HepG2 (cell line): ENCODE measurements around the gene TMEM198. TPM values are rescaled to one million over a fixed set of nuclear protein-coding genes. Genes with fewer than 3 reads are reported as not detected.
A peak's percentile ranks its signal among the peaks of the same experiment; 100 is the strongest.

Experiments
- ARNT2 ChIP-seq: sonication (generic); formaldehyde crosslinking; IDR thresholded peaks from 2 replicates; pipeline ENCODE4 v1.8.0; 2022; ENCODE audit warnings: mild to moderate bottlenecking, low read depth, missing genetic modification reagents, moderate library complexity
- CREB3 ChIP-seq: sonication (generic); formaldehyde crosslinking; IDR thresholded peaks from 2 replicates; pipeline ENCODE4 v1.5.0; 2020; ENCODE audit warnings: missing genetic modification reagents
- GABPA ChIP-seq, 2 experiments: IDR thresholded peaks; 2 replicates each; pipeline ENCODE4 v1.6.1; 2011 to 2016; ENCODE audit warnings: low read depth in 2 of 2, low read length in 1 of 2, missing biosample characterization in 1 of 2, missing genetic modification characterization in 1 of 2
- HNF4A ChIP-seq: sonication (generic); formaldehyde crosslinking; IDR thresholded peaks from 2 replicates; pipeline ENCODE4 v1.4.0; 2020; ENCODE audit warnings: missing genetic modification reagents
- NFRKB ChIP-seq: fragments of 450-650 bp; IDR thresholded peaks from 2 replicates; pipeline ENCODE4 v1.6.1; 2017
- NR2F2 ChIP-seq: IDR thresholded peaks from 2 replicates; pipeline ENCODE4 v1.6.1; 2012; ENCODE audit warnings: low read depth, inconsistent platforms, borderline replicate concordance
- PHF8 ChIP-seq: sonication (generic); formaldehyde crosslinking; IDR thresholded peaks from 2 replicates; pipeline ENCODE4 v1.5.0; 2020; ENCODE audit warnings: missing genetic modification reagents
- PITX1 ChIP-seq: sonication (generic); formaldehyde crosslinking; IDR thresholded peaks from 2 replicates; pipeline ENCODE4 v1.5.1; 2020; ENCODE audit warnings: mild to moderate bottlenecking, missing genetic modification reagents
- PLRG1 ChIP-seq: fragments of 450-650 bp; conservative IDR thresholded peaks from 2 replicates; pipeline ENCODE4 v1.6.1; 2016
- RXRA ChIP-seq: sonication (generic); formaldehyde crosslinking; IDR thresholded peaks from 2 replicates; pipeline ENCODE4 v1.5.1; 2020; ENCODE audit warnings: missing genetic modification reagents
- SIX4 ChIP-seq: sonication (generic); formaldehyde crosslinking; IDR thresholded peaks from 2 replicates; pipeline ENCODE4 v1.4.0; 2020; ENCODE audit warnings: missing genetic modification reagents
- SP140L ChIP-seq: sonication (generic); formaldehyde crosslinking; IDR thresholded peaks from 2 replicates; pipeline ENCODE4 v1.4.0; 2020; ENCODE audit warnings: missing genetic modification reagents, borderline replicate concordance
- XRCC5 ChIP-seq: fragments of 200-400 bp; formaldehyde crosslinking; optimal IDR thresholded peaks from 2 replicates; pipeline ENCODE3; 2017; ENCODE audit warnings: mild to moderate bottlenecking, low read length
- ZNF232 ChIP-seq: sonication (generic); formaldehyde crosslinking; IDR thresholded peaks from 2 replicates; pipeline ENCODE4 v1.4.0; 2020; ENCODE audit warnings: missing genetic modification reagents, borderline replicate concordance
- ZNF234 ChIP-seq: sonication (generic); formaldehyde crosslinking; conservative IDR thresholded peaks from 2 replicates; pipeline ENCODE4 v1.5.1; 2020; ENCODE audit warnings: mild to moderate bottlenecking, missing genetic modification reagents
- ZNF367 ChIP-seq: sonication (generic); formaldehyde crosslinking; IDR thresholded peaks from 2 replicates; pipeline ENCODE4 v1.4.0; 2020; ENCODE audit warnings: missing genetic modification reagents, borderline replicate concordance
- ZNF577 ChIP-seq: sonication (generic); formaldehyde crosslinking; IDR thresholded peaks from 2 replicates; pipeline ENCODE4 v1.4.0; 2020; ENCODE audit warnings: mild to moderate bottlenecking, low read depth, missing genetic modification reagents, borderline replicate concordance
- polyA plus RNA-seq, 8 experiments: library from polyadenylated mRNA; depleted of rRNA in 3 of 8; stranded (reverse) in 7 of 8; unstranded in 1 of 8; fragments of >200 nt; fragmentation: Illumina TruSeq in 4 of 8; extraction: Trizol in 4 of 8; gene quantifications; 2 replicates each; pipeline versions ENCODE4 v1.2.1 to v1.2.3, GENCODE V29; 2011 to 2016; ENCODE audit warnings: low read depth in 4 of 8, missing spikeins in 1 of 8, mixed read lengths in 1 of 8; ENCODE audit not compliant: insufficient read depth in 1 of 8
- total RNA-seq, 5 experiments: library from RNA; depleted of rRNA; stranded (reverse); fragments of >200 nt; fragmentation: Illumina TruSeq; extraction: Trizol; gene quantifications; 2 replicates each; pipeline ENCODE4 v1.2.3, GENCODE V29; 2016; ENCODE audit warnings: low read depth in 1 of 5
- TF ChIP-seq, protein P1 (sequence below): IDR thresholded peaks from 2 replicates; pipeline ENCODE4 v1.6.1; 2016; ENCODE audit warnings: missing compliant biosample characterization, missing genetic modification reagents, borderline replicate concordance
- TF ChIP-seq, protein P2 (sequence below): IDR thresholded peaks from 2 replicates; pipeline ENCODE4 v1.6.1; 2016; ENCODE audit warnings: missing biosample characterization, missing genetic modification reagents, low read depth
- TF ChIP-seq, protein P3 (sequence below): sonication (generic); formaldehyde crosslinking; IDR thresholded peaks from 2 replicates; pipeline ENCODE4 v1.4.0; 2020; ENCODE audit warnings: missing genetic modification reagents

TMEM198 gene
- total and polyA plus RNA-seq, 2 of the 13 experiments (the other 11 are each of a cell fraction or from before 2014, with no cell fraction given) = 17.3 to 23.5 TPM

DNA sequence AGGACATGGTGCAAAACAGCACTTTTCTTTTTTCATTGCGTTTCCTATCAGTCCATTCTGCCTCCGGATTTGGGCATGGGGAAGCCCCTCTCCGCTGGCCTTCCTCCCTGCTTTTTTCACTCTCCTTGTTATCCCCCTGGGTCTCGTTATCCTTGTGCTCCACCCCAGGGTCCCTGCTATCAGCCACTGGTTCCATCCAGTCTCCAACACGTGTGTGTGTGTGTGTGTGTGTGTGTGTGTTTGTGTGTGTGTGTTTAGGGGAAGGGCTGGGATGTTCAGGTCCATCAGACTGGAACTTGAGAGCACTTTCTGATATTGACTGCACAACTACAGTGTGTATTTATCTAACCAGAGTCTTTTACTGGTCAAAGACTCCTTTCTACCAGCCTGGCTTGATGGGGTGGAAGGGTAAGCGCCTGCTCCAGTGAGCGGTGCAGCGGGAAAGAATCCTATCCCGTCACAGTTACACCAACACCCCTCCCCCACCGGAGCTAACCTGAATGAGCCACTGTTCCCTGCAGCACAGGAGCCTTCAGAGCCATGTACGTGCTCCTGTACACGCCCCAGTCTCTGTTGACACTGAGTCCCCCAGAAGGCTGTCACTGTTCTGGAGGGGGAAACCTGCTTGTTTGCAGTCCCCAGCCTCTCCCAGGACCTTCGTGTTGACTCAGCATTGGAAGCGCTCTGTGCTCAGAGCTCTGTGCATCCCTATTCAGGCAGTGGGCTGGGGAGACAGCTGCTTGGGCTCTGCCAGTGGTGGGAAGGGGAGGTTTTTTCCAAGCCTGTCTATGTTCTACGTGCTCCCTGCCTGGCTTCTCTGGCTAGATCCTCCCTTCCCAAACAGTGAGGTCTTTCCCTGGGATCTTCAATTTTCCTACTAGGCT lies 32.9 kb downstream of the TMEM198 start (continued):
- TF ChIP-seq CREB3 (CRISPR knock-in tag) (no peak), PITX1 (CRISPR knock-in tag) (peak; percentile 91; the same call in 1 of the 2 replicates), ZNF367 (CRISPR knock-in tag) (no peak), PHF8 (CRISPR knock-in tag) (peak; percentile 44), RXRA (CRISPR knock-in tag) (peak; percentile 97), PLRG1 (no peak), ZNF232 (peak; percentile 74), GABPA (IDR thresholded peaks at IDR 0.05; ENCODE audit: low read depth, low read length) (no peak), GABPA (CRISPR knock-in tag; IDR thresholded peaks at IDR 0.05; ENCODE audit: low read depth) (peak; percentile 81), SIX4 (CRISPR knock-in tag) (peak; percentile 61; the same call in 1 of the 2 replicates), ARNT2 (CRISPR knock-in tag) (peak; percentile 97; the same call in 1 of the 2 replicates), XRCC5 (peak; percentile 97), ZNF234 (CRISPR knock-in tag) (no peak), ZNF577 (CRISPR knock-in tag) (no peak), HNF4A (CRISPR knock-in tag) (peak; percentile 75), NFRKB (no peak), NR2F2 (peak; percentile 81; the same call in 1 of the 2 replicates), SP140L (no peak)
- TF ChIP-seq, protein P1, sequence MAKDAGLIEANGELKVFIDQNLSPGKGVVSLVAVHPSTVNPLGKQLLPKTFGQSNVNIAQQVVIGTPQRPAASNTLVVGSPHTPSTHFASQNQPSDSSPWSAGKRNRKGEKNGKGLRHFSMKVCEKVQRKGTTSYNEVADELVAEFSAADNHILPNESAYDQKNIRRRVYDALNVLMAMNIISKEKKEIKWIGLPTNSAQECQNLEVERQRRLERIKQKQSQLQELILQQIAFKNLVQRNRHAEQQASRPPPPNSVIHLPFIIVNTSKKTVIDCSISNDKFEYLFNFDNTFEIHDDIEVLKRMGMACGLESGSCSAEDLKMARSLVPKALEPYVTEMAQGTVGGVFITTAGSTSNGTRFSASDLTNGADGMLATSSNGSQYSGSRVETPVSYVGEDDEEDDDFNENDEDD (CRISPR knock-in tag) = peak; percentile 84
- TF ChIP-seq, protein P2, sequence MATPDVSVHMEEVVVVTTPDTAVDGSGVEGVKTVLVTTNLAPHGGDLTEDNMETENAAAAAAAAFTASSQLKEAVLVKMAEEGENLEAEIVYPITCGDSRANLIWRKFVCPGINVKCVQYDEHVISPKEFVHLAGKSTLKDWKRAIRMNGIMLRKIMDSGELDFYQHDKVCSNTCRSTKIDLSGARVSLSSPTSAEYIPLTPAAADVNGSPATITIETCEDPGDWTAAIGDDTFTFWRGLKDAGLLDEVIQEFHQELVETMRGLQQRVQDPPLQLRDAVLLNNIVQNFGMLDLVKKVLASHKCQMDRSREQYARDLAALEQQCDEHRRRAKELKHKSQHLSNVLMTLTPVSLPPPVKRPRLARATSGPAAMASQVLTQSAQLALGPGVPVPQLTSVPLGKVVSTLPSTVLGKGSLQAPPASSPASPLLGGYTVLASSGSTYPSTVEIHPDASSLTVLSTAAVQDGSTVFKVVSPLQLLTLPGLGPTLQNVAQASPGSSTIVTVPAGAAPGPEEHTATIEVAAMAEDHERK (CRISPR knock-in tag) = 0 out of 2 replicates have a peak, but pooled peaks have one; percentile 47
- TF ChIP-seq, protein P3, sequence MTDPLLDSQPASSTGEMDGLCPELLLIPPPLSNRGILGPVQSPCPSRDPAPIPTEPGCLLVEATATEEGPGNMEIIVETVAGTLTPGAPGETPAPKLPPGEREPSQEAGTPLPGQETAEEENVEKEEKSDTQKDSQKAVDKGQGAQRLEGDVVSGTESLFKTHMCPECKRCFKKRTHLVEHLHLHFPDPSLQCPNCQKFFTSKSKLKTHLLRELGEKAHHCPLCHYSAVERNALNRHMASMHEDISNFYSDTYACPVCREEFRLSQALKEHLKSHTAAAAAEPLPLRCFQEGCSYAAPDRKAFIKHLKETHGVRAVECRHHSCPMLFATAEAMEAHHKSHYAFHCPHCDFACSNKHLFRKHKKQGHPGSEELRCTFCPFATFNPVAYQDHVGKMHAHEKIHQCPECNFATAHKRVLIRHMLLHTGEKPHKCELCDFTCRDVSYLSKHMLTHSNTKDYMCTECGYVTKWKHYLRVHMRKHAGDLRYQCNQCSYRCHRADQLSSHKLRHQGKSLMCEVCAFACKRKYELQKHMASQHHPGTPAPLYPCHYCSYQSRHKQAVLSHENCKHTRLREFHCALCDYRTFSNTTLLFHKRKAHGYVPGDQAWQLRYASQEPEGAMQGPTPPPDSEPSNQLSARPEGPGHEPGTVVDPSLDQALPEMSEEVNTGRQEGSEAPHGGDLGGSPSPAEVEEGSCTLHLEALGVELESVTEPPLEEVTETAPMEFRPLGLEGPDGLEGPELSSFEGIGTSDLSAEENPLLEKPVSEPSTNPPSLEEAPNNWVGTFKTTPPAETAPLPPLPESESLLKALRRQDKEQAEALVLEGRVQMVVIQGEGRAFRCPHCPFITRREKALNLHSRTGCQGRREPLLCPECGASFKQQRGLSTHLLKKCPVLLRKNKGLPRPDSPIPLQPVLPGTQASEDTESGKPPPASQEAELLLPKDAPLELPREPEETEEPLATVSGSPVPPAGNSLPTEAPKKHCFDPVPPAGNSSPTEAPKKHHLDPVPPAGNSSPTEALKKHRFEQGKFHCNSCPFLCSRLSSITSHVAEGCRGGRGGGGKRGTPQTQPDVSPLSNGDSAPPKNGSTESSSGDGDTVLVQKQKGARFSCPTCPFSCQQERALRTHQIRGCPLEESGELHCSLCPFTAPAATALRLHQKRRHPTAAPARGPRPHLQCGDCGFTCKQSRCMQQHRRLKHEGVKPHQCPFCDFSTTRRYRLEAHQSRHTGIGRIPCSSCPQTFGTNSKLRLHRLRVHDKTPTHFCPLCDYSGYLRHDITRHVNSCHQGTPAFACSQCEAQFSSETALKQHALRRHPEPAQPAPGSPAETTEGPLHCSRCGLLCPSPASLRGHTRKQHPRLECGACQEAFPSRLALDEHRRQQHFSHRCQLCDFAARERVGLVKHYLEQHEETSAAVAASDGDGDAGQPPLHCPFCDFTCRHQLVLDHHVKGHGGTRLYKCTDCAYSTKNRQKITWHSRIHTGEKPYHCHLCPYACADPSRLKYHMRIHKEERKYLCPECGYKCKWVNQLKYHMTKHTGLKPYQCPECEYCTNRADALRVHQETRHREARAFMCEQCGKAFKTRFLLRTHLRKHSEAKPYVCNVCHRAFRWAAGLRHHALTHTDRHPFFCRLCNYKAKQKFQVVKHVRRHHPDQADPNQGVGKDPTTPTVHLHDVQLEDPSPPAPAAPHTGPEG (CRISPR knock-in tag) = no peak
